Testis (tissue), 2 donors: ENCODE results near the gene PIP5K1B.

Source experiments
- POLR2A ChIP-seq: fragments of 450-650 bp; IDR thresholded peaks from one replicate; pipeline ENCODE4 v1.6.1; 2017; ENCODE audit warnings: antibody characterized with exemption, mild to moderate bottlenecking, moderate library complexity
- TF ChIP-seq, protein P1 (sequence below), 3 experiments: fragments of 450-650 bp in 2 of 3; fragments of 200-600 bp in 1 of 3; sonication (generic) in 1 of 3; IDR thresholded peaks; one replicate each; pipeline ENCODE4 v1.5.1; 2016 to 2019; ENCODE audit warnings: antibody characterized with exemption in 3 of 3, mild to moderate bottlenecking in 2 of 3, moderate library complexity in 1 of 3

DNA sequence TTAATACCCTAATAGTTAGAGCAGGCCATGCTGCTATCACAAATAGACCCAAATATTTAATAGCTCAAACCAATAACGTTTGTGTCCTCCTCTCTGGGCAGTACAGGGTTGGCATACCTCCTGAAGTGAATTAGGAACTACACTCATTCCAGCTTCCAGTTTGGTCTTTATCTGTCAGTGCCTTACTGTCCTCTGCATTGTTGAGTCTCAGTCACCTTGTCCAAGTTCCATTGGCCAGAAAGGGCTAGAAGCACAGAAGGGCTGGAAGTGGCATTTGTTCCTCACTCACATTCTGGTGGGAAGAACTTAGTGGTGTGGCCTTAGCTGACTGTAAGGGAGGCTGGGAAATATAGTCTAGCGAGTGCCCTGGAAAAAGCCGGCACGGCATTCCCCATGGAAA, 341.7 kb downstream of the PIP5K1B start:
- TF ChIP-seq, protein P1, sequence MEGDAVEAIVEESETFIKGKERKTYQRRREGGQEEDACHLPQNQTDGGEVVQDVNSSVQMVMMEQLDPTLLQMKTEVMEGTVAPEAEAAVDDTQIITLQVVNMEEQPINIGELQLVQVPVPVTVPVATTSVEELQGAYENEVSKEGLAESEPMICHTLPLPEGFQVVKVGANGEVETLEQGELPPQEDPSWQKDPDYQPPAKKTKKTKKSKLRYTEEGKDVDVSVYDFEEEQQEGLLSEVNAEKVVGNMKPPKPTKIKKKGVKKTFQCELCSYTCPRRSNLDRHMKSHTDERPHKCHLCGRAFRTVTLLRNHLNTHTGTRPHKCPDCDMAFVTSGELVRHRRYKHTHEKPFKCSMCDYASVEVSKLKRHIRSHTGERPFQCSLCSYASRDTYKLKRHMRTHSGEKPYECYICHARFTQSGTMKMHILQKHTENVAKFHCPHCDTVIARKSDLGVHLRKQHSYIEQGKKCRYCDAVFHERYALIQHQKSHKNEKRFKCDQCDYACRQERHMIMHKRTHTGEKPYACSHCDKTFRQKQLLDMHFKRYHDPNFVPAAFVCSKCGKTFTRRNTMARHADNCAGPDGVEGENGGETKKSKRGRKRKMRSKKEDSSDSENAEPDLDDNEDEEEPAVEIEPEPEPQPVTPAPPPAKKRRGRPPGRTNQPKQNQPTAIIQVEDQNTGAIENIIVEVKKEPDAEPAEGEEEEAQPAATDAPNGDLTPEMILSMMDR (IDR thresholded peaks at IDR 0.05), result no peak
- TF ChIP-seq POLR2A, result no peak
